OCI-LY7 (cell line): ENCODE measurements around the gene POLR1A. TPM values are rescaled to one million over a fixed set of nuclear protein-coding genes. Genes with fewer than 3 reads are reported as not detected.

Experiments
- BruUV-seq: library from RNA; stranded (reverse); fragments of 400-500 nt; replicated peaks from 2 replicates; lab custom pipeline; 2021; lab: Mats Ljungman, UMichigan
- CTCF ChIA-PET: fragments of 300-600 bp; sonication (Branson Sonifier 250); formaldehyde crosslinking; loops from one replicate; lab custom pipeline; 2022; ENCODE audit warnings: antibody characterized with exemption; ENCODE audit not compliant: unreplicated experiment; lab: Charles Lee
- POLR2A ChIA-PET: fragments of 300-600 bp; sonication (Branson Sonifier 250); formaldehyde crosslinking; loops from one replicate; lab custom pipeline; 2022; ENCODE audit warnings: antibody characterized with exemption; lab: Charles Lee
- DNase-seq: peaks from one replicate; pipeline ENCODE4 v3.0.0-alpha.2; 2015; ENCODE audit warnings: low spot score
- H2AFZ ChIP-seq: fragments of 200-600 bp; sonication (generic), shearing (Covaris generic); 2 replicates; pipeline ENCODE4 v1.6.1; 2014; ENCODE audit warnings: mild to moderate bottlenecking, antibody characterized with exemption, low read length, moderate library complexity
- H3K27ac ChIP-seq: fragments of 200-600 bp; sonication (generic); 2 replicates; pipeline ENCODE4 v1.5.1; 2014; ENCODE audit warnings: mixed run types, low read depth, mild to moderate bottlenecking, moderate library complexity, low read length, inconsistent platforms; ENCODE audit not compliant: poor library complexity, severe bottlenecking
- H3K36me3 ChIP-seq: fragments of 200-600 bp; sonication (generic); 2 replicates; pipeline ENCODE4 v1.6.1; 2014; ENCODE audit warnings: mild to moderate bottlenecking, antibody characterized with exemption, low read length, moderate library complexity, mixed read lengths; ENCODE audit not compliant: insufficient read depth
- H3K4me1 ChIP-seq: fragments of 200-600 bp; sonication (generic); 2 replicates; pipeline ENCODE4 v1.5.1; 2014; ENCODE audit warnings: mild to moderate bottlenecking, low read length; ENCODE audit not compliant: insufficient read depth, poor library complexity, severe bottlenecking
- H3K4me2 ChIP-seq: fragments of 200-600 bp; sonication (generic); 2 replicates; pipeline ENCODE4 v1.6.1; 2014; ENCODE audit warnings: mild to moderate bottlenecking, low read length
- H3K4me3 ChIP-seq: fragments of 200-600 bp; sonication (generic); 2 replicates; pipeline ENCODE4 v1.5.1; 2014; ENCODE audit warnings: mild to moderate bottlenecking, low read depth, low read length; ENCODE audit not compliant: poor library complexity, severe bottlenecking
- H3K79me2 ChIP-seq: fragments of 200-600 bp; sonication (generic); 2 replicates; pipeline ENCODE4 v1.6.1; 2016; ENCODE audit warnings: low read depth, mild to moderate bottlenecking, low read length, moderate library complexity, mixed read lengths; ENCODE audit not compliant: insufficient read depth
- H3K9me2 ChIP-seq: fragments of 200-600 bp; sonication (generic); 2 replicates; pipeline ENCODE4 v1.6.1; 2016; ENCODE audit warnings: mild to moderate bottlenecking, low read length, mixed read lengths; ENCODE audit not compliant: insufficient read depth
- H3K9me3 ChIP-seq: fragments of 200-600 bp; sonication (generic); 2 replicates; pipeline ENCODE4 v1.6.1; 2014; ENCODE audit warnings: mild to moderate bottlenecking, mixed run types, low read length, mixed read lengths
- H4K20me1 ChIP-seq: fragments of 200-600 bp; sonication (generic); 2 replicates; pipeline ENCODE4 v1.6.1; 2014; ENCODE audit warnings: mild to moderate bottlenecking, antibody characterized with exemption, low read length, moderate library complexity, mixed read lengths; ENCODE audit not compliant: insufficient read depth
- CTCF ChIP-seq: fragments of 200-600 bp; sonication (generic); conservative IDR thresholded peaks from 2 replicates; pipeline ENCODE4 v1.5.1; 2014; ENCODE audit warnings: mild to moderate bottlenecking, antibody characterized with exemption, low read length, moderate library complexity, mixed read lengths
- EZH2phosphoT487 ChIP-seq: fragments of 200-600 bp; sonication (generic); IDR thresholded peaks from 2 replicates; pipeline ENCODE4 v1.6.1; 2018; ENCODE audit warnings: low read depth, borderline replicate concordance, mild to moderate bottlenecking, mixed run types, antibody characterized with exemption, low read length, moderate library complexity, mixed read lengths
- intact Hi-C: fragments of 100-400 bp; cut with micrococcal nuclease; formaldehyde crosslinking; loops from one replicate; pipeline ENCODE4 v1.10.0; 2022; ENCODE audit not compliant: unreplicated experiment
- total RNA-seq, 2 experiments: library from RNA; depleted of rRNA in 1 of 2; stranded (reverse); fragments of >200 nt in 1 of 2; shearing (Covaris generic) in 1 of 2; gene quantifications; 2 replicates each; pipeline ENCODE4 v1.2.3, GENCODE V29; 2014 to 2022

POLR1A gene
- total RNA-seq, 2 experiments from 2014 or later, result 17.5 to 53.3 TPM

- intact Hi-C loops, result loop anchor here (2.0 kb wide), 1 partner anchor 407 kb away; the partner anchor contains the start of gene KDM3A
- no TSS peak for BruUV-seq
- POLR2A ChIA-PET, result no interaction called here
Measured at GRCh38 chr2:86033751-86034692, 71.7 kb downstream of the POLR1A start.

GRCh38 chr2:86032861-86033595, 72.7 kb downstream of the POLR1A start:
- Histone ChIP-seq H3K27ac (no peak overlapping the region), H3K9me2 (no peaks in the 10 kb centered on the region), H3K36me3 (peaks cover 87% of the 10 kb centered on the region), H3K9me3 (no peaks in the 10 kb centered on the region), H2AFZ (no peak overlapping the region), H4K20me1 (no peaks in the 10 kb centered on the region), H3K79me2 (no peaks in the 10 kb centered on the region), H3K4me2 (no peak overlapping the region), H3K4me1 (peaks cover 37% of the 10 kb centered on the region), H3K4me3 (no peak overlapping the region)
- CTCF ChIA-PET, result no interaction called here
- POLR2A ChIA-PET, result no interaction called here
- no peak for DNase-seq
- intact Hi-C loops, result no loop called here
- no peak for TF ChIP-seq CTCF
- TF ChIP-seq EZH2phosphoT487, result no peak
- no TSS peak for BruUV-seq

More at GRCh38 chr2:86033751-86034692, 71.7 kb downstream of the POLR1A start:
- Histone ChIP-seq H3K36me3 (peaks cover 87% of the 10 kb centered on the region), H3K27ac (peak overlapping the region; percentile 98), H3K4me3 (no peak overlapping the region), H3K4me1 (peaks cover 47% of the 10 kb centered on the region), H4K20me1 (no peaks in the 10 kb centered on the region), H2AFZ (no peak overlapping the region), H3K9me3 (no peaks in the 10 kb centered on the region), H3K4me2 (no peak overlapping the region), H3K79me2 (no peaks in the 10 kb centered on the region), H3K9me2 (no peaks in the 10 kb centered on the region)
- CTCF ChIA-PET, result no interaction called here
- DNase-seq, result no peak
- TF ChIP-seq CTCF, result no peak
- TF ChIP-seq EZH2phosphoT487, result no peak
